AG04450 (cell line): Measurements from ENCODE around the gene SLCO3A1. TPM values are rescaled to one million over a fixed set of nuclear protein-coding genes. Genes with fewer than 3 reads are reported as not detected.

ENCODE experiments used
- CTCF ChIA-PET: fragments of 300-600, 350-600 bp; formaldehyde crosslinking; extraction: SDS; loops from one replicate; lab custom pipeline; 2022; ENCODE audit warnings: antibody characterized with exemption, inconsistent platforms; lab: Charles Lee
- POLR2A ChIA-PET: fragments of 350-600 bp; formaldehyde crosslinking; extraction: SDS; loops from one replicate; lab custom pipeline; 2021; ENCODE audit warnings: antibody characterized with exemption, inconsistent platforms; lab: Yijun Ruan, JAX
- DNase-seq: peaks from one replicate; pipeline ENCODE4 v3.0.0-alpha.2; 2011; ENCODE audit warnings: low read depth, low spot score
- H3K27ac ChIP-seq: one replicate; pipeline ENCODE4 v1.5.1; 2012; ENCODE audit warnings: low read depth, low read length, control low read depth
- H3K27me3 ChIP-seq: one replicate; pipeline ENCODE4 v1.6.0; 2012; ENCODE audit warnings: low read length; ENCODE audit not compliant: control insufficient read depth, insufficient read depth
- H3K4me3 ChIP-seq: 2 replicates; pipeline ENCODE4 v1.5.1; 2011; ENCODE audit warnings: mild to moderate bottlenecking, low read depth, low read length, control low read depth
- H3K9me3 ChIP-seq: 2 replicates; pipeline ENCODE4 v1.5.1; 2012; ENCODE audit warnings: low read length; ENCODE audit not compliant: control insufficient read depth, insufficient read depth
- CTCF ChIP-seq: IDR thresholded peaks from 2 replicates; pipeline ENCODE4 v1.5.1; 2011; ENCODE audit warnings: low read depth, low read length, control low read depth, inconsistent platforms
- polyA plus RNA-seq: library from polyadenylated mRNA; depleted of rRNA; stranded (reverse); fragments of >200 nt; gene quantifications from 2 replicates; pipeline ENCODE4 v1.2.3, GENCODE V29; 2011

SLCO3A1 gene
- polyA plus RNA-seq, 1 experiment, result 7.6 TPM

GRCh38 chr15:92020207-92020606 is 166.7 kb downstream of the SLCO3A1 start:
- ChIA-PET POLR2A (no interaction called here), CTCF (no interaction called here)
- no peaks in the 10 kb centered on the region for H3K9me3 ChIP-seq
- no peaks in the 10 kb centered on the region for H3K27me3 ChIP-seq
- H3K27ac ChIP-seq, result peak overlapping the region; percentile 48
- no peak for DNase-seq
- H3K4me3 ChIP-seq, result no peak overlapping the region
- no peak for TF ChIP-seq CTCF

GRCh38 chr15:92020804-92021203 is 167.3 kb downstream of the SLCO3A1 start:
- TF ChIP-seq CTCF, result no peak
- Histone ChIP-seq H3K27me3 (no peaks in the 10 kb centered on the region), H3K27ac (peak overlapping the region; percentile 48), H3K9me3 (no peaks in the 10 kb centered on the region), H3K4me3 (no peak overlapping the region)
- POLR2A ChIA-PET, result no interaction called here
- peak; percentile 13 for DNase-seq
- CTCF ChIA-PET, result no interaction called here

GRCh38 chr15:92021792-92022191 is 168.3 kb downstream of the SLCO3A1 start:
- CTCF ChIA-PET, result no interaction called here
- POLR2A ChIA-PET, result no interaction called here
- no peak for TF ChIP-seq CTCF
- Histone ChIP-seq H3K27me3 (no peaks in the 10 kb centered on the region), H3K27ac (no peak overlapping the region), H3K9me3 (no peaks in the 10 kb centered on the region), H3K4me3 (no peak overlapping the region)
- no peak for DNase-seq

GRCh38 chr15:92023965-92024364 is 170.5 kb downstream of the SLCO3A1 start:
- no peak for TF ChIP-seq CTCF
- DNase-seq, result no peak
- ChIA-PET CTCF (no interaction called here), POLR2A (no interaction called here)
- Histone ChIP-seq H3K27ac (no peak overlapping the region), H3K4me3 (no peak overlapping the region), H3K9me3 (no peaks in the 10 kb centered on the region), H3K27me3 (no peaks in the 10 kb centered on the region)

GRCh38 chr15:92025706-92026270 is 172.3 kb downstream of the SLCO3A1 start:
- POLR2A ChIA-PET, result no interaction called here

More at GRCh38 chr15:92025706-92026270, 172.3 kb downstream of the SLCO3A1 start:
- DNase-seq, result no peak
- no peak for TF ChIP-seq CTCF
- Histone ChIP-seq H3K27ac (no peak overlapping the region), H3K4me3 (no peak overlapping the region), H3K9me3 (no peaks in the 10 kb centered on the region), H3K27me3 (no peaks in the 10 kb centered on the region)
- CTCF ChIA-PET, result interaction anchor here (1.0 kb wide), 1 partner anchor 319 kb away, joined by 3 read pairs; no protein-coding TSS in a partner anchor
